GM23338 (cell line): ENCODE measurements around the gene GCH1. TPM values are rescaled to one million over a fixed set of nuclear protein-coding genes. Genes with fewer than 3 reads are reported as not detected.

Source experiments
- ATAC-seq: fragments of 200-7000 bp; cut with Tn5 transposase; 3 replicates; pipeline ENCODE4 v1.9.1; 2020
- DNase-seq: peaks from one replicate; pipeline ENCODE4 v3.0.0-alpha.2; 2015; ENCODE audit warnings: low spot score
- H2AFZ ChIP-seq: fragments of 200-600 bp; sonication (generic); 2 replicates; pipeline ENCODE4 v1.8.0; 2016; ENCODE audit warnings: antibody characterized with exemption, mild to moderate bottlenecking, moderate library complexity
- H3F3A ChIP-seq: fragments of 200-600 bp; sonication (generic); replicated peaks from 2 replicates; pipeline ENCODE4 v1.8.0; 2017; ENCODE audit warnings: antibody characterized with exemption, mixed run types, low read depth
- H3K27ac ChIP-seq: fragments of 200-600 bp; sonication (generic); 2 replicates; pipeline ENCODE4 v1.6.1; 2016; ENCODE audit warnings: low read depth
- H3K27me3 ChIP-seq: fragments of 200-600 bp; sonication (generic); 2 replicates; pipeline ENCODE4 v1.8.0; 2016; ENCODE audit warnings: mild to moderate bottlenecking, mixed run types, moderate library complexity; ENCODE audit not compliant: insufficient read depth
- H3K36me3 ChIP-seq: fragments of 200-600 bp; sonication (generic); 2 replicates; pipeline ENCODE4 v1.8.0; 2016; ENCODE audit warnings: mild to moderate bottlenecking; ENCODE audit not compliant: insufficient read depth
- H3K4me1 ChIP-seq: fragments of 200-600 bp; sonication (generic); 2 replicates; pipeline ENCODE4 v1.8.0; 2016; ENCODE audit warnings: mild to moderate bottlenecking, moderate library complexity; ENCODE audit not compliant: insufficient read depth
- H3K4me2 ChIP-seq: fragments of 200-600 bp; sonication (generic); 2 replicates; pipeline ENCODE4 v1.7.1; 2017; ENCODE audit warnings: mixed run types
- H3K4me3 ChIP-seq: fragments of 200-600 bp; sonication (generic); 2 replicates; pipeline ENCODE4 v1.6.1; 2016; ENCODE audit warnings: mixed run types
- H3K79me2 ChIP-seq: fragments of 200-600 bp; sonication (generic); replicated peaks from 2 replicates; pipeline ENCODE4 v1.8.0; 2017; ENCODE audit warnings: mild to moderate bottlenecking; ENCODE audit not compliant: insufficient read depth
- H3K9me2 ChIP-seq: fragments of 200-600 bp; sonication (generic); 2 replicates; pipeline ENCODE4 v1.8.0; 2017; ENCODE audit not compliant: insufficient read depth
- H4K20me1 ChIP-seq: fragments of 200-600 bp; sonication (generic); replicated peaks from 2 replicates; pipeline ENCODE4 v1.8.0; 2017; ENCODE audit warnings: mild to moderate bottlenecking; ENCODE audit not compliant: insufficient read depth
- H3K27ac Mint-ChIP-seq: 2 replicates; pipeline ENCODE4 v1.8.0; 2020; ENCODE audit warnings: inconsistent platforms, mild to moderate bottlenecking, moderate library complexity, mixed read lengths
- H3K27me3 Mint-ChIP-seq: 3 replicates; pipeline ENCODE4 v1.8.0; 2022; ENCODE audit warnings: low read depth, mild to moderate bottlenecking, moderate library complexity, mixed read lengths, inconsistent platforms; ENCODE audit not compliant: insufficient read depth, poor library complexity
- H3K36me3 Mint-ChIP-seq: 3 replicates; pipeline ENCODE4 v1.8.0; 2021; ENCODE audit warnings: low read depth, mild to moderate bottlenecking, inconsistent platforms, moderate library complexity, mixed read lengths
- H3K4me1 Mint-ChIP-seq: 3 replicates; pipeline ENCODE4 v1.8.0; 2020; ENCODE audit warnings: mild to moderate bottlenecking, inconsistent platforms, mixed read lengths
- H3K4me3 Mint-ChIP-seq: 3 replicates; pipeline ENCODE4 v1.8.0; 2021; ENCODE audit warnings: moderate library complexity, mild to moderate bottlenecking, inconsistent platforms, mixed read lengths
- H3K9me3 Mint-ChIP-seq: 3 replicates; pipeline ENCODE4 v1.8.0; 2020; ENCODE audit warnings: moderate library complexity, mild to moderate bottlenecking, inconsistent platforms, mixed read lengths
- CREB1 ChIP-seq: fragments of 250-450 bp; sonication (Bioruptor Pico); IDR thresholded peaks from 2 replicates; pipeline ENCODE4 v1.5.0; 2020; ENCODE audit warnings: low read depth, mild to moderate bottlenecking, moderate library complexity
- CTCF ChIP-seq, 2 experiments: fragments of 200-600 bp in 1 of 2; sonication (generic) in 1 of 2; conservative IDR thresholded peaks; 2 replicates each; pipeline versions ENCODE4 v1.5.1 to v1.6.1; 2016 to 2017; ENCODE audit warnings: antibody characterized with exemption in 2 of 2, low read depth in 2 of 2, mild to moderate bottlenecking in 2 of 2, moderate library complexity in 1 of 2
- EZH2phosphoT487 ChIP-seq: fragments of 200-600 bp; sonication (generic); IDR thresholded peaks from one replicate; pipeline ENCODE4 v1.8.1; 2018; ENCODE audit warnings: antibody characterized with exemption; ENCODE audit not compliant: unreplicated experiment
- JUNB ChIP-seq: IDR thresholded peaks from one replicate; pipeline ENCODE4 v1.6.1; 2016; ENCODE audit warnings: antibody characterized with exemption; ENCODE audit not compliant: unreplicated experiment
- NANOG ChIP-seq: IDR thresholded peaks from 2 replicates; pipeline ENCODE4 v1.6.1; 2016; ENCODE audit warnings: antibody characterized with exemption, borderline replicate concordance
- POLR2AphosphoS5 ChIP-seq: IDR thresholded peaks from 2 replicates; pipeline ENCODE4 v1.6.1; 2016; ENCODE audit warnings: antibody characterized with exemption, low read depth
- REST ChIP-seq: IDR thresholded peaks from one replicate; pipeline ENCODE4 v1.6.1; 2018; ENCODE audit warnings: antibody characterized with exemption; ENCODE audit not compliant: unreplicated experiment
- STAT1 ChIP-seq: IDR thresholded peaks from one replicate; pipeline ENCODE4 v1.6.1; 2016; ENCODE audit warnings: antibody characterized with exemption; ENCODE audit not compliant: unreplicated experiment
- ZNF114 ChIP-seq: fragments of 250-450 bp; sonication (Bioruptor Pico); IDR thresholded peaks from 2 replicates; pipeline ENCODE4 v1.5.0; 2020; ENCODE audit warnings: mild to moderate bottlenecking, moderate library complexity
- ZNF331 ChIP-seq: fragments of 250-450 bp; sonication (Bioruptor Pico); IDR thresholded peaks from 2 replicates; pipeline ENCODE4 v1.5.0; 2020; ENCODE audit warnings: low read depth, mild to moderate bottlenecking, moderate library complexity
- polyA plus RNA-seq: library from polyadenylated mRNA; unstranded; fragments of >200 nt; fragmentation: Nextera tagmentation; extraction: Ambion mirVana; gene quantifications from 2 replicates; pipeline ENCODE4 v1.2.1, GENCODE V29; 2016
- total RNA-seq: library from RNA; depleted of rRNA; stranded (reverse); fragments of >200 nt; shearing (Covaris generic); gene quantifications from 2 replicates; pipeline ENCODE4 v1.2.3, GENCODE V29; 2014

Gene GCH1
- total and polyA plus RNA-seq, 2 experiments from 2014 or later, result 8.7 to 15.0 TPM

GRCh38 chr14:54812617-54813016 lies 90.0 kb downstream of the GCH1 start:
- Histone ChIP-seq H3K27me3 (no peaks in the 10 kb centered on the region), H3F3A (no peaks in the 10 kb centered on the region), H3K4me2 (no peak overlapping the region), H3K36me3 (no peaks in the 10 kb centered on the region), H3K79me2 (no peaks in the 10 kb centered on the region), H3K4me1 (no peaks in the 10 kb centered on the region), H2AFZ (no peak overlapping the region), H3K4me3 (no peak overlapping the region), H4K20me1 (no peaks in the 10 kb centered on the region), H3K9me2 (no peaks in the 10 kb centered on the region), H3K27ac (no peak overlapping the region)
- DNase-seq, result no peak
- no peak for ATAC-seq
- Mint-ChIP-seq H3K27ac (no peak overlapping the region), H3K4me3 (no peak overlapping the region), H3K9me3 (no peaks in the 10 kb centered on the region), H3K4me1 (no peaks in the 10 kb centered on the region), H3K36me3 (no peaks in the 10 kb centered on the region), H3K27me3 (peaks cover 10% of the 10 kb centered on the region)
- no peak for TF ChIP-seq EZH2phosphoT487
- no peak for TF ChIP-seq CREB1 (CRISPR knock-in tag)
- TF ChIP-seq REST, result no peak
- no peak for TF ChIP-seq CTCF (conservative IDR thresholded peaks at IDR 0.05; ENCODE audit: low read depth in 2 of 2)
- no peak for TF ChIP-seq ZNF331 (CRISPR knock-in tag)
- TF ChIP-seq ZNF114 (CRISPR knock-in tag), result no peak
- no peak for TF ChIP-seq JUNB
- no peak for TF ChIP-seq STAT1
- TF ChIP-seq POLR2AphosphoS5, result no peak
- TF ChIP-seq NANOG, result no peak

- Histone ChIP-seq H3K36me3 (no peaks in the 10 kb centered on the region), H3K4me1 (peaks cover 9% of the 10 kb centered on the region), H4K20me1 (no peaks in the 10 kb centered on the region), H3K4me3 (no peak overlapping the region), H2AFZ (no peak overlapping the region), H3K9me2 (no peaks in the 10 kb centered on the region), H3K79me2 (no peaks in the 10 kb centered on the region), H3K27ac (no peak overlapping the region), H3K27me3 (no peaks in the 10 kb centered on the region), H3K4me2 (no peak overlapping the region), H3F3A (0 out of 2 replicates have a peak, but pooled peaks cover 4% of the 10 kb centered on the region)
- no peak overlapping the region for H3K27ac Mint-ChIP-seq
- no peaks in the 10 kb centered on the region for H3K9me3 Mint-ChIP-seq
- no peaks in the 10 kb centered on the region for H3K36me3 Mint-ChIP-seq
- peaks cover 8% of the 10 kb centered on the region for H3K27me3 Mint-ChIP-seq
- H3K4me3 Mint-ChIP-seq, result no peak overlapping the region
- DNase-seq (no peak), ATAC-seq (no peak)
- H3K4me1 Mint-ChIP-seq, result peaks cover 14% of the 10 kb centered on the region
- TF ChIP-seq ZNF331 (CRISPR knock-in tag) (no peak), NANOG (no peak), CTCF (conservative IDR thresholded peaks at IDR 0.05; ENCODE audit: low read depth in 2 of 2) (no peak), REST (no peak), JUNB (no peak), STAT1 (no peak)
These were observed 92.9 kb downstream of the GCH1 start for GRCh38 chr14:54809767-54810166.
